Esophagus muscularis mucosa (tissue), 4 donors: Measurements from ENCODE around the gene NOXA1. TPM values are rescaled to one million over a fixed set of nuclear protein-coding genes. Genes with fewer than 3 reads are reported as not detected.

Source experiments
- DNase-seq: peaks from one replicate; pipeline ENCODE4 v3.0.0-alpha.2; 2017; ENCODE audit errors: extremely low spot score
- H3K27ac ChIP-seq, 4 donors: fragments of 200-600 bp; sonication (generic); replicated peaks in 1 of 4; 1 replicate in 3 of 4; 2 replicates in 1 of 4; pipeline ENCODE4 v1.5.1; 2016 to 2019; ENCODE audit warnings: mild to moderate bottlenecking in 1 of 4
- H3K27me3 ChIP-seq, 4 donors: fragments of 200-600 bp; sonication (generic); one replicate each; pipeline versions ENCODE4 v1.5.1 to v1.6.0; 2016 to 2019
- H3K36me3 ChIP-seq, 4 donors: fragments of 200-600 bp; sonication (generic); one replicate each; pipeline ENCODE4 v1.5.1; 2016 to 2019
- H3K4me1 ChIP-seq, 4 donors: fragments of 200-600 bp; sonication (generic); one replicate each; pipeline ENCODE4 v1.5.1; 2016 to 2019
- H3K4me3 ChIP-seq, 4 donors: fragments of 200-600 bp; sonication (generic); 1 replicate in 2 of 4; 2 replicates in 2 of 4; pipeline ENCODE4 v1.5.1; 2016 to 2019; ENCODE audit warnings: mild to moderate bottlenecking in 4 of 4, moderate library complexity in 1 of 4
- H3K9me3 ChIP-seq, 4 donors: fragments of 200-600 bp; sonication (generic); 1 replicate in 3 of 4; 2 replicates in 1 of 4; pipeline ENCODE4 v1.5.1; 2016 to 2019
- CTCF ChIP-seq, 3 experiments: fragments of 200-600 bp in 2 of 3; fragments of 450-650 bp in 1 of 3; sonication (generic) in 2 of 3; IDR thresholded peaks; one replicate each; pipeline ENCODE4 v1.5.1; 2017 to 2019; ENCODE audit warnings: antibody characterized with exemption in 3 of 3, mild to moderate bottlenecking in 2 of 3, moderate library complexity in 1 of 3
- EP300 ChIP-seq: sonication (generic); formaldehyde crosslinking; IDR thresholded peaks from one replicate; pipeline ENCODE4 v1.6.1; 2017; ENCODE audit warnings: antibody characterized with exemption
- POLR2A ChIP-seq: fragments of 450-650 bp; IDR thresholded peaks from one replicate; pipeline ENCODE4 v1.6.1; 2017; ENCODE audit warnings: antibody characterized with exemption, moderate library complexity, mild to moderate bottlenecking, low read depth
- POLR2AphosphoS5 ChIP-seq, 2 donors: sonication (generic); formaldehyde crosslinking; IDR thresholded peaks; one replicate each; pipeline ENCODE4 v1.6.1; 2017; ENCODE audit warnings: antibody characterized with exemption in 2 of 2
- WGBS: methylation state at CpG from one replicate; pipeline ENCODE4 v1.1.5; 2018; 5-methylcytosine and 5-hydroxymethylcytosine counted together
- intact Hi-C: fragments of 100-400 bp; cut with DNase I; formaldehyde crosslinking; loops from one replicate; pipeline ENCODE4 v1.15.1; 2023
- total RNA-seq, 4 donors: library from RNA; depleted of rRNA; stranded (reverse); fragments of >200 nt; gene quantifications; one replicate each; pipeline versions ENCODE4 v1.1.0 to v1.2.1, GENCODE V29; 2016

The NOXA1 gene
- 1 to 10 TPM; 2.1 to 4.0 (median 3.0) TPM for total RNA-seq

- Histone ChIP-seq H3K4me3 (peak within 1 kb of the TSS; percentile 79 to 100 (median 96)), H3K9me3 (no peaks in the 10 kb centered on the region), H3K27ac (peak within 1 kb of the TSS; percentile 69 to 80 (median 78)), H3K36me3 (peaks cover 0 to under 1% (median 0%) of the 10 kb centered on the region in 4 donors), H3K27me3 (no peaks in the 10 kb centered on the region), H3K4me1 (peaks cover 20 to 40% (median 31%) of the 10 kb centered on the region in 4 donors)
- peak; percentile 96 for DNase-seq
- intact Hi-C loops: loop anchor here (10.0 kb wide), 1 partner anchor 102 kb away; no protein-coding TSS in a partner anchor
- 0% methylated on average over 3 of the region's 113 CpGs for WGBS
- TF ChIP-seq POLR2AphosphoS5 (IDR thresholded peaks at IDR 0.05) (peak; percentile 63 to 85), POLR2A (no peak), EP300 (no peak), CTCF (IDR thresholded peaks at IDR 0.05) (peak; percentile 71 to 88 (median 88))
Observed at GRCh38 chr9:137422604-137423513, at the start of gene NOXA1, which contains the start of gene EXD3. Gene NOXA1, plus strand, starts transcription at chr9:137423393. Its CDS starts 137 bp downstream, at chr9:137423530. Gene EXD3, minus strand, starts transcription at chr9:137423162. Its CDS starts 27,805 bp downstream, at chr9:137395357.

DNA sequence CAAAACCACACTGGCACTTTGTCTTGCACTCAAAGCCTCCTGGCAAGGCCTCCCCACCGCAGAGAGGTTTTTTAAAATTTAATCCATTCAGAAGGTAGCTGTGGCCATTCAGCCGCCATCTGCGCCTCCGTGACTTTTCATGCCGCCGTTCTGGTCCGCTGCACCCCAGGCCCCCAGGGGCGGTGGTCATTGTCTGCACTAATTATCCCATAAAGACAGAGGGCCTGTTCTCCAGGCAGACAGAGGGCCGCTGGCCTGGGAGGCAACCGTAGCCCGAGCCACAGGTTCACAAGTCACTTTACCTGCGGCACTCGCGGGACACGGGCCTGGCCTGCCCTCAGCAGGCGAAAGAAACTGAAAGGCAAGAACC lies 49.6 kb upstream of the NOXA1 start:
- TF ChIP-seq POLR2AphosphoS5 (IDR thresholded peaks at IDR 0.05) (no peak), CTCF (IDR thresholded peaks at IDR 0.05) (no peak), POLR2A (no peak), EP300 (no peak)
- no peak for DNase-seq
- H3K36me3 ChIP-seq: peaks cover 0 to 45% (median 35%) of the 10 kb centered on the region in 4 donors
- intact Hi-C loops: no loop called here
- no peaks in the 10 kb centered on the region for H3K9me3 ChIP-seq
- H3K4me1 ChIP-seq: peaks cover 2 to 9% (median 6%) of the 10 kb centered on the region in 4 donors
- no peaks in the 10 kb centered on the region for H3K27me3 ChIP-seq
- H3K27ac ChIP-seq: no peak overlapping the region
- 95% methylated on average over 16 of the region's 16 CpGs for WGBS
- no peak overlapping the region for H3K4me3 ChIP-seq

DNA sequence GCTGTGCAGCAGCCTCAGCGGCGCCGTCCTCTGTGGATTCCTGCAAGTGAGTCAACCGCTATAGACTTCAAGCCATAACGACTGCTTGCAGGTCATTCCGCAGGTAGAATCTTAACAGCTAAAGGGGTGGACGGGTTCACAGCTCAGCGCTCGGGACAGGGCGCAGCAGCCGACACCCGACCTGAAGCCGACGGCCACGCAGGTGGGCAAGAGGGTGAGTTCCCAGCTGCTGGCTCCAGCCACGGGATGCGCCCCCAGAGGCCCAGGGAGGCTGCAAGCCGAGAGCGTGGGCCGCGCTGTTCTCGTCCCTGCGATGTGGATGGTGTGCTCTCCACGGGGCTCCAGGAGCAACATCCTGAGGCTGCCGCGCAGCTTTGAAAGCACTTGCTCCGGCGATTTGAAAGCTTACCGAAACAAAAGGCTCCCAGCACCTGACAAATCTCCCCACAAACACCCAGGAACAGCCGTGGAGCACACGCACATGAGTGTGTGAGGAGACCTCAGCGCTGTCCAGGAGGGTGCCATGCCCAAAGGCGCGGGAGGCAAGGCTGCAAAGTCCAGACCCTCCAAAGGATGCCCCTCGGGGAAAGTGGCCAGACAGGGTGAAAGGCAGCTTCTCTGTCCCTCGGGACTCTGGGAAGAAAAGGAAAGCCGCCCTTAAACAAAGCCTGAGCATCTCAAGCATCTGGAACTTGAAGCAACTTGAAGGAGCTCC lies 48.9 kb upstream of the NOXA1 start:
- no peaks in the 10 kb centered on the region for H3K27me3 ChIP-seq
- TF ChIP-seq EP300 (no peak), POLR2AphosphoS5 (IDR thresholded peaks at IDR 0.05) (no peak), CTCF (IDR thresholded peaks at IDR 0.05) (no peak), POLR2A (no peak)
- H3K36me3 ChIP-seq: peaks cover 0 to 43% (median 35%) of the 10 kb centered on the region in 4 donors
- H3K4me3 ChIP-seq: no peak overlapping the region
- H3K9me3 ChIP-seq: no peaks in the 10 kb centered on the region
- no peak for DNase-seq
- WGBS: 95% methylated on average over 13 of the region's 37 CpGs
- peaks cover 0 to 2% (median under 1%) of the 10 kb centered on the region in 4 donors for H3K4me1 ChIP-seq
- intact Hi-C loops: no loop called here
- H3K27ac ChIP-seq: no peak overlapping the region

DNA sequence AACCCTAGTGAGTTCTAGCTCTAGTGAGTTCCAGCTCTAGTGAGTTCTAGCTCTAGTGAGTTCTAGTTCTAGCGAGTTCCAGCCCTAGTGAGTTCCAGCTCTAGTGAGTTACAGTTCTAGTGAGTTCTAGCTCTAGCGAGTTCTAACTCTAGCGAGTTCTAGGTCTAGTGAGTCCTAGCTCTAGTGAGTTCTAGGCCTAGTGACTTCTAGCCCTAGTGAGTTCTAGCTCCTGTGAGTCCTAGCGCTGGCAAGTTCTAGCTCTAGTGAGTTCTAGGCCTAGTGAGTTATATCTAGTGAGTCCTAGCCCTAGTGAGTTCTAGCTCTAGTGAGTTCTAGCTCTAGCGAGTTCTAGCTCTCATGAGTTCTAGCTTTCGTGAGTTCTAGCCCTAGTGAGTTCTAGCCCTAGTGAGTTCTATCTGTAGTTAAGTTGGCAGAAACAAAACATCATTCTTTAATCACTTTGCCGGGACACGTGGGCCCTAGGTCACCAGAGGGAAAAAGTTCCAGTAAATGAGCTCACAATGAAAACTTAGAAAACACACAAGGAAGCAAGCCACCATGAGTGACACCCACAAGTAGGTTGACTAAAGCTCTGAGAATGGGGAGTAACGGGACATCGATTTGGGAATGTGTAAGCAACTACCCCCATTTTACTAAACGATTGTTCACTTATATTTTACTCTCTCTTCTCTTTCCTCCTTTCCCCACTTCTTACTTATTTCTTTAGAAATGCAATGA lies 47.7 kb upstream of the NOXA1 start:
- no peak overlapping the region for H3K4me3 ChIP-seq
- 94% methylated on average over 11 of the region's 11 CpGs for WGBS
- H3K36me3 ChIP-seq: peaks cover 0 to 45% (median 35%) of the 10 kb centered on the region in 4 donors
- no peak for TF ChIP-seq CTCF (IDR thresholded peaks at IDR 0.05)
- no peak for TF ChIP-seq POLR2AphosphoS5 (IDR thresholded peaks at IDR 0.05)
- TF ChIP-seq POLR2A: no peak
- TF ChIP-seq EP300: no peak
- H3K27ac ChIP-seq: no peak overlapping the region
- no peaks in the 10 kb centered on the region for H3K4me1 ChIP-seq
- no peak for DNase-seq
- intact Hi-C loops: no loop called here
- no peaks in the 10 kb centered on the region for H3K9me3 ChIP-seq
- H3K27me3 ChIP-seq: no peaks in the 10 kb centered on the region
